HepG2 (cell line): ENCODE results near the gene NRBF2. TPM values are rescaled to one million over a fixed set of nuclear protein-coding genes. Genes with fewer than 3 reads are reported as not detected.
"Not testable (repeated sequence)": the region's sequence is repeated elsewhere in the genome, so short reads cannot be mapped to it uniquely, and the experiment has no call there.

Experiments
- ATAC-seq: fragments of 200-7000 bp; cut with Tn5 transposase; 3 replicates; pipeline ENCODE4 v1.9.1; 2020; ENCODE audit warnings: mild to moderate bottlenecking, moderate library complexity
- BruUV-seq: library from RNA; stranded (reverse); fragments of 400-500 nt; replicated peaks from 2 replicates; lab custom pipeline; 2021; lab: Mats Ljungman, UMichigan
- CTCF ChIA-PET: fragments of 300-600 bp; formaldehyde crosslinking; extraction: SDS; loops from one replicate; lab custom pipeline; 2021; ENCODE audit warnings: low total read pairs, inconsistent platforms, low intra/inter-chr PET ratio; lab: Yijun Ruan, JAX
- POLR2A ChIA-PET: fragments of 350-600 bp; sonication (Branson Sonifier 250); formaldehyde crosslinking; loops from one replicate; lab custom pipeline; 2020; ENCODE audit warnings: antibody characterized with exemption, inconsistent platforms; lab: Yijun Ruan, JAX
- DNase-seq: peaks from one replicate; pipeline ENCODE4 v3.0.0-alpha.2; 2015; ENCODE audit warnings: low spot score
- FAIRE-seq: peaks from 3 replicates; lab custom pipeline; 2011; peaks lifted over from hg19 to GRCh38; lab: Jason Lieb, UNC
- H2AFZ ChIP-seq: one replicate; pipeline ENCODE4 v1.6.1; 2011; ENCODE audit warnings: low read length, inconsistent platforms
- H3K27ac ChIP-seq: fragments of 300-600 bp; 3 replicates; pipeline ENCODE4 v1.8.0; 2011; ENCODE audit warnings: mixed run types, mild to moderate bottlenecking, mixed read lengths, low read length, inconsistent platforms; ENCODE audit not compliant: insufficient read depth; ENCODE audit errors: extremely low read length
- H3K27me3 ChIP-seq, 2 experiments: fragments of 200-600 bp in 1 of 2; 2 replicates in 1 of 2; 3 replicates in 1 of 2; pipeline versions ENCODE4 v1.6.0 to v1.8.0; 2011; ENCODE audit warnings: low read length in 2 of 2, mild to moderate bottlenecking in 2 of 2, moderate library complexity in 2 of 2, inconsistent platforms in 1 of 2; ENCODE audit not compliant: insufficient read depth in 2 of 2, control insufficient read depth in 1 of 2
- H3K36me3 ChIP-seq, 2 experiments: fragments of 200-600 bp in 1 of 2; replicated peaks in 1 of 2; 2 replicates in 1 of 2; 3 replicates in 1 of 2; pipeline versions ENCODE4 v1.5.1 to v1.8.0; 2011; ENCODE audit warnings: low read length in 2 of 2, inconsistent platforms in 1 of 2; ENCODE audit not compliant: insufficient read depth in 2 of 2, control insufficient read depth in 1 of 2
- H3K4me1 ChIP-seq: 2 replicates; pipeline ENCODE4 v1.5.1; 2012; ENCODE audit warnings: low read length, inconsistent platforms; ENCODE audit not compliant: insufficient read depth
- H3K4me2 ChIP-seq: 2 replicates; pipeline ENCODE4 v1.6.0; 2011; ENCODE audit warnings: low read depth, low read length, inconsistent platforms
- H3K4me3 ChIP-seq, 3 experiments: fragments of 200-600 bp in 1 of 3; sonication (generic), shearing (Covaris generic) in 1 of 3; replicated peaks in 1 of 3; 2 replicates each; pipeline ENCODE4 v1.5.1; 2011 to 2016; ENCODE audit warnings: low read length in 3 of 3, inconsistent platforms in 2 of 3, low read depth in 2 of 3, mild to moderate bottlenecking in 2 of 3, control low read depth in 1 of 3, mixed read lengths in 1 of 3; ENCODE audit not compliant: insufficient read depth in 1 of 3
- H3K79me2 ChIP-seq: one replicate; pipeline ENCODE4 v1.6.1; 2011; ENCODE audit warnings: low read length, inconsistent platforms; ENCODE audit not compliant: insufficient read depth
- H3K9ac ChIP-seq: 2 replicates; pipeline ENCODE4 v1.6.0; 2011; ENCODE audit warnings: mild to moderate bottlenecking, low read depth, low read length, inconsistent platforms; ENCODE audit not compliant: insufficient read depth
- H3K9me3 ChIP-seq: 2 replicates; pipeline ENCODE4 v1.5.1; 2012; ENCODE audit warnings: mild to moderate bottlenecking, low read length
- H4K20me1 ChIP-seq: 2 replicates; pipeline ENCODE4 v1.6.0; 2011; ENCODE audit warnings: inconsistent platforms, mild to moderate bottlenecking, low read length, moderate library complexity; ENCODE audit not compliant: insufficient read depth
- FOXM1 ChIP-seq: sonication (generic); formaldehyde crosslinking; IDR thresholded peaks from 2 replicates; pipeline ENCODE4 v1.5.0; 2020; ENCODE audit warnings: missing genetic modification reagents
- FOXO4 ChIP-seq: sonication (generic); formaldehyde crosslinking; conservative IDR thresholded peaks from 2 replicates; pipeline ENCODE4 v1.8.1; 2023; ENCODE audit warnings: missing genetic modification reagents
- GABPA ChIP-seq, 2 experiments: IDR thresholded peaks; 2 replicates each; pipeline ENCODE4 v1.6.1; 2011 to 2016; ENCODE audit warnings: low read depth in 2 of 2, low read length in 1 of 2, missing biosample characterization in 1 of 2, missing genetic modification characterization in 1 of 2
- MLLT10 ChIP-seq: sonication (generic); formaldehyde crosslinking; IDR thresholded peaks from 2 replicates; pipeline ENCODE4 v1.4.0; 2020; ENCODE audit warnings: missing genetic modification reagents
- NONO ChIP-seq, 2 experiments: fragments of 450-650 bp in 1 of 2; sonication (generic) in 1 of 2; formaldehyde crosslinking in 1 of 2; IDR thresholded peaks in 1 of 2; conservative IDR thresholded peaks in 1 of 2; 2 replicates each; pipeline versions ENCODE4 v1.6.1 to v1.8.0; 2017 to 2022; ENCODE audit warnings: mild to moderate bottlenecking in 1 of 2, missing genetic modification reagents in 1 of 2, moderate library complexity in 1 of 2
- PHF5A ChIP-seq: IDR thresholded peaks from one replicate; pipeline ENCODE4 v1.6.1; 2018; ENCODE audit warnings: low read depth, missing genetic modification reagents; ENCODE audit not compliant: unreplicated experiment
- TEAD2 ChIP-seq: sonication (generic); formaldehyde crosslinking; IDR thresholded peaks from 2 replicates; pipeline ENCODE4 v1.9.0; 2021; ENCODE audit warnings: missing genetic modification reagents
- ZBTB38 ChIP-seq: sonication (generic); formaldehyde crosslinking; IDR thresholded peaks from 2 replicates; pipeline ENCODE4 v1.5.1; 2020; ENCODE audit warnings: mild to moderate bottlenecking, missing genetic modification reagents
- ZNF329 ChIP-seq: sonication (generic); formaldehyde crosslinking; IDR thresholded peaks from 2 replicates; pipeline ENCODE4 v1.9.0; 2021; ENCODE audit warnings: low read depth, mild to moderate bottlenecking, missing genetic modification reagents
- ZNF776 ChIP-seq: sonication (generic); formaldehyde crosslinking; IDR thresholded peaks from 2 replicates; pipeline ENCODE4 v1.4.0; 2020; ENCODE audit warnings: mild to moderate bottlenecking, missing genetic modification reagents
- WGBS: methylation state at CpG from one replicate; pipeline ENCODE4 v1.1.6; 2017; ENCODE audit warnings: low lambda C conversion rate; 5-methylcytosine and 5-hydroxymethylcytosine counted together
- in situ Hi-C: cut with HindIII; loops from 2 replicates; pipeline ENCODE4 v1.10.0; 2017; ENCODE audit warnings: low pct_unique_long_range_greater_than_20kb; ENCODE audit not compliant: extremely low pct_ligation_motif_present
- intact Hi-C: fragments of 100-400 bp; cut with micrococcal nuclease; formaldehyde crosslinking; loops from one replicate; pipeline ENCODE4 v1.10.0; 2022; ENCODE audit not compliant: unreplicated experiment
- polyA plus RNA-seq, 8 experiments: library from polyadenylated mRNA; depleted of rRNA in 3 of 8; stranded (reverse) in 7 of 8; unstranded in 1 of 8; fragments of >200 nt; fragmentation: Illumina TruSeq in 4 of 8; extraction: Trizol in 4 of 8; gene quantifications; 2 replicates each; pipeline versions ENCODE4 v1.2.1 to v1.2.3, GENCODE V29; 2011 to 2016; ENCODE audit warnings: low read depth in 4 of 8, missing spikeins in 1 of 8, mixed read lengths in 1 of 8; ENCODE audit not compliant: insufficient read depth in 1 of 8
- total RNA-seq, 5 experiments: library from RNA; depleted of rRNA; stranded (reverse); fragments of >200 nt; fragmentation: Illumina TruSeq; extraction: Trizol; gene quantifications; 2 replicates each; pipeline ENCODE4 v1.2.3, GENCODE V29; 2016; ENCODE audit warnings: low read depth in 1 of 5

NRBF2 gene
- total and polyA plus RNA-seq, 2 of the 13 experiments (the other 11 are each of a cell fraction or from before 2014, with no cell fraction given), result 20.0 to 28.4 TPM

GRCh38 chr10:63102279-63102883, 30.7 kb upstream of the NRBF2 start:
- 18% methylated on average over 7 of the region's 7 CpGs for WGBS

GRCh38 chr10:63103178-63103577, 29.9 kb upstream of the NRBF2 start:
- H4K20me1 ChIP-seq, H3K4me3 ChIP-seq, H3K9ac ChIP-seq, CTCF ChIA-PET, H3K27me3 ChIP-seq, BruUV-seq, intact Hi-C loops, H3K9me3 ChIP-seq, H3K79me2 ChIP-seq, ATAC-seq, H3K27ac ChIP-seq, DNase-seq, H3K36me3 ChIP-seq, H3K4me1 ChIP-seq, H2AFZ ChIP-seq, POLR2A ChIA-PET, in situ Hi-C loops, FAIRE-seq, H3K4me2 ChIP-seq: not testable (repeated sequence)
- WGBS, result 53% methylated on average over 4 of the region's 4 CpGs

More at GRCh38 chr10:63102279-63102883, 30.7 kb upstream of the NRBF2 start:
- in situ Hi-C loops, H3K4me3 ChIP-seq, H3K9ac ChIP-seq, BruUV-seq, H3K79me2 ChIP-seq, FAIRE-seq, DNase-seq, CTCF ChIA-PET, intact Hi-C loops, ATAC-seq, H3K36me3 ChIP-seq, H2AFZ ChIP-seq, H4K20me1 ChIP-seq, H3K4me2 ChIP-seq, H3K9me3 ChIP-seq, H3K4me1 ChIP-seq, POLR2A ChIA-PET, H3K27ac ChIP-seq, H3K27me3 ChIP-seq: not testable (repeated sequence)

- FAIRE-seq (no peak), DNase-seq (no peak), ATAC-seq (no peak)
- intact Hi-C loops (no loop called here), in situ Hi-C loops (no loop called here)
- no peaks in the 10 kb centered on the region for H4K20me1 ChIP-seq
- H3K36me3 ChIP-seq, result no peaks in the 10 kb centered on the region
- H3K27ac ChIP-seq, result no peak overlapping the region
- no peak overlapping the region for H3K9ac ChIP-seq
- no peaks in the 10 kb centered on the region for H3K4me1 ChIP-seq
- POLR2A ChIA-PET, result no interaction called here
- H2AFZ ChIP-seq, result no peak overlapping the region
- CTCF ChIA-PET, result no interaction called here
- H3K27me3 ChIP-seq, result no peaks in the 10 kb centered on the region; a peak in 1 of 5 replicates
- BruUV-seq, result no TSS peak
- 56% methylated on average over 7 of the region's 7 CpGs for WGBS
- H3K4me2 ChIP-seq, result no peak overlapping the region
- H3K79me2 ChIP-seq, result no peaks in the 10 kb centered on the region
- no peak overlapping the region for H3K4me3 ChIP-seq
- H3K9me3 ChIP-seq, result no peaks in the 10 kb centered on the region
- no peak for TF ChIP-seq ZNF776
- no peak for TF ChIP-seq GABPA (IDR thresholded peaks at IDR 0.05; ENCODE audit: low read depth, low read length)
- no peak for TF ChIP-seq GABPA (CRISPR knock-in tag; IDR thresholded peaks at IDR 0.05; ENCODE audit: low read depth)
- no peak for TF ChIP-seq PHF5A (CRISPR knock-in tag)
- TF ChIP-seq ZNF329 (CRISPR knock-in tag), result no peak
- TF ChIP-seq NONO (IDR thresholded peaks at IDR 0.05), result no peak
- TF ChIP-seq NONO (CRISPR knock-in tag; conservative IDR thresholded peaks at IDR 0.05), result no peak
- no peak for TF ChIP-seq TEAD2 (CRISPR knock-in tag)
- TF ChIP-seq ZBTB38 (CRISPR knock-in tag), result no peak
- TF ChIP-seq FOXM1 (CRISPR knock-in tag), result no peak
- TF ChIP-seq FOXO4 (CRISPR knock-in tag), result no peak
- TF ChIP-seq MLLT10 (CRISPR knock-in tag), result no peak
Observed at GRCh38 chr10:63103971-63104409, 29.1 kb upstream of the NRBF2 start.
